ENCODE results near the gene PRX. TPM values are rescaled to one million over a fixed set of nuclear protein-coding genes. Genes with fewer than 3 reads are reported as not detected.

Gene PRX
- total and polyA plus RNA-seq, 9 of the 15 experiments (the other 6 are each of a cell fraction or from before 2014, with no cell fraction given): 0.65 to 3.5 (median 1.7) TPM; not detected in 2

DNA sequence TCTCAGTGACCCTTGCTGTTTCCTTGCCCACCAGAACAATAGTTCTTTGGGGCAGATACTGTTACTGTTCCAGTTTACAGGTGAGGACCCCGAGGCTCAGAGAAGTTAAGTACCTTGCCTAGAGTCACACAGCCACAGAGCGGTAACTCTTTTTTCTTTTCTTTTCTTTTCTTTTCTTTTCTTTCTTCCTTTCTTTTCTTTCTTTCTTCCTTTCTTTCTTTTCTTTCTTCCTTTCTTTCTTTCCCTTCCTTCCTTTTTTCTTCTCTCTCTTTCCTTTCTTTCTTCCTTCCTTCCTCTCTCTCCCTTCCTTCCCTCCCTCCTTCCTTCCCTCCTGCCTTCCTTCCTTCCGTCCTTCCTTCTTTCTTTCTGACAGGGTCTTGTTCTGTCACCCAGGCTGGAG lies 4.9 kb upstream of the PRX start (continued):
- TF ChIP-seq ZBTB2 (IDR thresholded peaks at IDR 0.05) (peak; percentile 34; the same call in 1 of the 2 replicates), ZNF699 (CRISPR knock-in tag; IDR thresholded peaks at IDR 0.05; ENCODE audit: insufficient replicate concordance) (no peak), ARID2 (IDR thresholded peaks at IDR 0.05) (0 out of 2 replicates have a peak, but pooled peaks have one; percentile 46), NFATC3 (IDR thresholded peaks at IDR 0.05) (no peak), RFX7 (CRISPR knock-in tag; IDR thresholded peaks at IDR 0.05) (no peak), MAFG (tag; conservative IDR thresholded peaks at IDR 0.05) (no peak), ZNF75A (CRISPR knock-in tag; IDR thresholded peaks at IDR 0.05) (no peak), ZNF639 (CRISPR knock-in tag; conservative IDR thresholded peaks at IDR 0.05 in 1 of 2, IDR thresholded peaks at IDR 0.05 in 1 of 2) (no peak), KLF13 (tag; IDR thresholded peaks at IDR 0.05; ENCODE audit: borderline replicate concordance, low read depth) (no peak), FOXK1 (CRISPR knock-in tag; IDR thresholded peaks at IDR 0.05; ENCODE audit: borderline replicate concordance) (no peak), ZFPM2 (CRISPR knock-in tag; IDR thresholded peaks at IDR 0.05) (no peak), KAT2B (IDR thresholded peaks at IDR 0.05; ENCODE audit: low read depth, low read length) (no peak), KDM1A (IDR thresholded peaks at IDR 0.05) (peak; percentile 74 to 78), ILK (tag; IDR thresholded peaks at IDR 0.05; ENCODE audit: borderline replicate concordance, low read depth) (no peak), ZNF41 (CRISPR knock-in tag; conservative IDR thresholded peaks at IDR 0.05) (no peak), CBX3 (IDR thresholded peaks at IDR 0.05; ENCODE audit: borderline replicate concordance in 1 of 2, low read length in 2 of 2) (no peak), ZBTB34 (CRISPR knock-in tag; IDR thresholded peaks at IDR 0.05) (no peak)
- TF ChIP-seq, protein P1, sequence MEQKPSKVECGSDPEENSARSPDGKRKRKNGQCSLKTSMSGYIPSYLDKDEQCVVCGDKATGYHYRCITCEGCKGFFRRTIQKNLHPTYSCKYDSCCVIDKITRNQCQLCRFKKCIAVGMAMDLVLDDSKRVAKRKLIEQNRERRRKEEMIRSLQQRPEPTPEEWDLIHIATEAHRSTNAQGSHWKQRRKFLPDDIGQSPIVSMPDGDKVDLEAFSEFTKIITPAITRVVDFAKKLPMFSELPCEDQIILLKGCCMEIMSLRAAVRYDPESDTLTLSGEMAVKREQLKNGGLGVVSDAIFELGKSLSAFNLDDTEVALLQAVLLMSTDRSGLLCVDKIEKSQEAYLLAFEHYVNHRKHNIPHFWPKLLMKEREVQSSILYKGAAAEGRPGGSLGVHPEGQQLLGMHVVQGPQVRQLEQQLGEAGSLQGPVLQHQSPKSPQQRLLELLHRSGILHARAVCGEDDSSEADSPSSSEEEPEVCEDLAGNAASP (IDR thresholded peaks at IDR 0.05): no peak
- TF ChIP-seq, protein P2, sequence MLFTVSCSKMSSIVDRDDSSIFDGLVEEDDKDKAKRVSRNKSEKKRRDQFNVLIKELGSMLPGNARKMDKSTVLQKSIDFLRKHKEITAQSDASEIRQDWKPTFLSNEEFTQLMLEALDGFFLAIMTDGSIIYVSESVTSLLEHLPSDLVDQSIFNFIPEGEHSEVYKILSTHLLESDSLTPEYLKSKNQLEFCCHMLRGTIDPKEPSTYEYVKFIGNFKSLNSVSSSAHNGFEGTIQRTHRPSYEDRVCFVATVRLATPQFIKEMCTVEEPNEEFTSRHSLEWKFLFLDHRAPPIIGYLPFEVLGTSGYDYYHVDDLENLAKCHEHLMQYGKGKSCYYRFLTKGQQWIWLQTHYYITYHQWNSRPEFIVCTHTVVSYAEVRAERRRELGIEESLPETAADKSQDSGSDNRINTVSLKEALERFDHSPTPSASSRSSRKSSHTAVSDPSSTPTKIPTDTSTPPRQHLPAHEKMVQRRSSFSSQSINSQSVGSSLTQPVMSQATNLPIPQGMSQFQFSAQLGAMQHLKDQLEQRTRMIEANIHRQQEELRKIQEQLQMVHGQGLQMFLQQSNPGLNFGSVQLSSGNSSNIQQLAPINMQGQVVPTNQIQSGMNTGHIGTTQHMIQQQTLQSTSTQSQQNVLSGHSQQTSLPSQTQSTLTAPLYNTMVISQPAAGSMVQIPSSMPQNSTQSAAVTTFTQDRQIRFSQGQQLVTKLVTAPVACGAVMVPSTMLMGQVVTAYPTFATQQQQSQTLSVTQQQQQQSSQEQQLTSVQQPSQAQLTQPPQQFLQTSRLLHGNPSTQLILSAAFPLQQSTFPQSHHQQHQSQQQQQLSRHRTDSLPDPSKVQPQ (CRISPR knock-in tag; IDR thresholded peaks at IDR 0.05; ENCODE audit: borderline replicate concordance): no peak
